Measurements from ENCODE around the gene LGR6.

The LGR6 gene

GRCh38 chr1:202229376-202229775 is 35.8 kb downstream of the LGR6 start:
- Histone ChIP-seq H4K8ac (ENCODE audit: low read depth, low read length) (no peak overlapping the region), H3K4me3 (ENCODE audit: low read depth, low read length) (no peak overlapping the region), H4K91ac (ENCODE audit: low read depth, low read length) (no peak overlapping the region), H4K12ac (ENCODE audit: low read depth, low read length) (no peak overlapping the region), H3K9ac (ENCODE audit: low read length) (no peak overlapping the region), H2BK120ac (ENCODE audit: insufficient read depth, low read length, poor library complexity) (no peak overlapping the region), H3K14ac (ENCODE audit: low read length) (no peak overlapping the region), H3K4ac (ENCODE audit: low read depth, low read length) (no peak overlapping the region), H2BK5ac (ENCODE audit: low read depth, low read length, poor library complexity) (no peak overlapping the region), H3K79me1 (ENCODE audit: low read length) (no peaks in the 10 kb centered on the region), H3K79me2 (ENCODE audit: control insufficient read depth, insufficient read depth, low read length, poor library complexity) (no peaks in the 10 kb centered on the region), H3K4me2 (ENCODE audit: low read length) (no peak overlapping the region), H2AFZ (ENCODE audit: insufficient read depth, low read length, poor library complexity) (no peak overlapping the region), H2AK5ac (ENCODE audit: low read length) (no peak overlapping the region), H3K27me3 (ENCODE audit: insufficient read depth, low read length) (no peaks in the 10 kb centered on the region), H3K4me1 (ENCODE audit: control insufficient read depth in 1 of 2, insufficient read depth in 2 of 2, low read length in 2 of 2) (peaks cover 7 to 9% of the 10 kb centered on the region in 2 experiments), H3K9me3 (ENCODE audit: insufficient read depth, low read depth, low read length) (no peaks in the 10 kb centered on the region), H3K27ac (ENCODE audit: low read depth, low read length) (no peak overlapping the region), H3K18ac (ENCODE audit: low read length) (no peak overlapping the region), H2BK12ac (ENCODE audit: low read length) (no peak overlapping the region), H3K23ac (ENCODE audit: low read length) (no peak overlapping the region), H3K36me3 (ENCODE audit: control insufficient read depth in 1 of 2, insufficient read depth in 2 of 2, low read length in 2 of 2) (no peaks in the 10 kb centered on the region)
- WGBS (ENCODE audit: extremely low coverage, insufficient coverage, insufficient read length), result no CpG with 5 or more reads among the region's 5 CpGs
- no peak for DNase-seq

- Histone ChIP-seq H3K36me3 (ENCODE audit: control insufficient read depth in 1 of 2, insufficient read depth in 2 of 2, low read length in 2 of 2) (no peaks in the 10 kb centered on the region), H3K18ac (ENCODE audit: low read length) (no peak overlapping the region), H3K27ac (ENCODE audit: low read depth, low read length) (no peak overlapping the region), H3K4me1 (ENCODE audit: control insufficient read depth in 1 of 2, insufficient read depth in 2 of 2, low read length in 2 of 2) (peaks cover 13 to 17% of the 10 kb centered on the region in 2 experiments), H3K14ac (ENCODE audit: low read length) (no peak overlapping the region), H3K79me2 (ENCODE audit: control insufficient read depth, insufficient read depth, low read length, poor library complexity) (no peaks in the 10 kb centered on the region), H3K4me3 (ENCODE audit: low read depth, low read length) (no peak overlapping the region), H2AK5ac (ENCODE audit: low read length) (no peak overlapping the region), H2BK12ac (ENCODE audit: low read length) (no peak overlapping the region), H3K79me1 (ENCODE audit: low read length) (peaks cover 3% of the 10 kb centered on the region), H2BK5ac (ENCODE audit: low read depth, low read length, poor library complexity) (no peak overlapping the region), H4K91ac (ENCODE audit: low read depth, low read length) (no peak overlapping the region), H4K8ac (ENCODE audit: low read depth, low read length) (no peak overlapping the region), H3K9me3 (ENCODE audit: insufficient read depth, low read depth, low read length) (no peaks in the 10 kb centered on the region), H3K23ac (ENCODE audit: low read length) (no peak overlapping the region), H2AFZ (ENCODE audit: insufficient read depth, low read length, poor library complexity) (no peak overlapping the region), H3K9ac (ENCODE audit: low read length) (no peak overlapping the region), H4K12ac (ENCODE audit: low read depth, low read length) (no peak overlapping the region), H3K4me2 (ENCODE audit: low read length) (no peak overlapping the region), H2BK120ac (ENCODE audit: insufficient read depth, low read length, poor library complexity) (no peak overlapping the region), H3K4ac (ENCODE audit: low read depth, low read length) (no peak overlapping the region), H3K27me3 (ENCODE audit: insufficient read depth, low read length) (no peaks in the 10 kb centered on the region)
- whole genome bisulfite sequencing (ENCODE audit: extremely low coverage, insufficient coverage, insufficient read length), result no CpG with 5 or more reads among the region's 10 CpGs
- DNase-seq, result no peak
These were observed 36.7 kb downstream of the LGR6 start for GRCh38 chr1:202230061-202230938.

GRCh38 chr1:202230939-202231645 is 37.5 kb downstream of the LGR6 start:
- H3K4ac ChIP-seq (ENCODE audit: low read depth, low read length), result no peak overlapping the region
- H4K91ac ChIP-seq (ENCODE audit: low read depth, low read length), result no peak overlapping the region
- peaks cover 20 to 22% of the 10 kb centered on the region in 2 experiments for H3K4me1 ChIP-seq (ENCODE audit: control insufficient read depth in 1 of 2, insufficient read depth in 2 of 2, low read length in 2 of 2)
- H3K4me3 ChIP-seq (ENCODE audit: low read depth, low read length), result no peak overlapping the region
- no peak overlapping the region for H2BK12ac ChIP-seq (ENCODE audit: low read length)
- no peaks in the 10 kb centered on the region for H3K27me3 ChIP-seq (ENCODE audit: insufficient read depth, low read length)
- H3K9me3 ChIP-seq (ENCODE audit: insufficient read depth, low read depth, low read length), result no peaks in the 10 kb centered on the region
- H3K79me1 ChIP-seq (ENCODE audit: low read length), result peaks cover 7% of the 10 kb centered on the region
- H2BK5ac ChIP-seq (ENCODE audit: low read depth, low read length, poor library complexity), result no peak overlapping the region
- no peak overlapping the region for H3K4me2 ChIP-seq (ENCODE audit: low read length)
- H3K27ac ChIP-seq (ENCODE audit: low read depth, low read length), result no peak overlapping the region
- H3K9ac ChIP-seq (ENCODE audit: low read length), result no peak overlapping the region
- H2BK120ac ChIP-seq (ENCODE audit: insufficient read depth, low read length, poor library complexity), result no peak overlapping the region
- no peak for DNase-seq
- H3K36me3 ChIP-seq (ENCODE audit: control insufficient read depth in 1 of 2, insufficient read depth in 2 of 2, low read length in 2 of 2), result no peaks in the 10 kb centered on the region
- H3K79me2 ChIP-seq (ENCODE audit: control insufficient read depth, insufficient read depth, low read length, poor library complexity), result no peaks in the 10 kb centered on the region
- no peak overlapping the region for H4K8ac ChIP-seq (ENCODE audit: low read depth, low read length)
- H3K23ac ChIP-seq (ENCODE audit: low read length), result no peak overlapping the region
- no peak overlapping the region for H3K14ac ChIP-seq (ENCODE audit: low read length)
- H3K18ac ChIP-seq (ENCODE audit: low read length), result no peak overlapping the region
- no CpG with 5 or more reads among the region's 8 CpGs for WGBS (ENCODE audit: extremely low coverage, insufficient coverage, insufficient read length)
- no peak overlapping the region for H2AK5ac ChIP-seq (ENCODE audit: low read length)
- no peak overlapping the region for H4K12ac ChIP-seq (ENCODE audit: low read depth, low read length)
- no peak overlapping the region for H2AFZ ChIP-seq (ENCODE audit: insufficient read depth, low read length, poor library complexity)

GRCh38 chr1:202233171-202233570 is 39.6 kb downstream of the LGR6 start:
- Histone ChIP-seq H3K27me3 (ENCODE audit: insufficient read depth, low read length) (no peaks in the 10 kb centered on the region), H3K14ac (ENCODE audit: low read length) (no peak overlapping the region), H3K79me1 (ENCODE audit: low read length) (peaks cover 17% of the 10 kb centered on the region), H3K4me1 (ENCODE audit: control insufficient read depth in 1 of 2, insufficient read depth in 2 of 2, low read length in 2 of 2) (peaks cover 30 to 36% of the 10 kb centered on the region in 2 experiments), H3K23ac (ENCODE audit: low read length) (no peak overlapping the region), H3K79me2 (ENCODE audit: control insufficient read depth, insufficient read depth, low read length, poor library complexity) (no peaks in the 10 kb centered on the region), H3K9me3 (ENCODE audit: insufficient read depth, low read depth, low read length) (no peaks in the 10 kb centered on the region), H2BK5ac (ENCODE audit: low read depth, low read length, poor library complexity) (no peak overlapping the region), H3K4ac (ENCODE audit: low read depth, low read length) (no peak overlapping the region), H2BK12ac (ENCODE audit: low read length) (no peak overlapping the region), H4K12ac (ENCODE audit: low read depth, low read length) (no peak overlapping the region), H3K18ac (ENCODE audit: low read length) (no peak overlapping the region), H4K8ac (ENCODE audit: low read depth, low read length) (no peak overlapping the region), H3K9ac (ENCODE audit: low read length) (no peak overlapping the region), H4K91ac (ENCODE audit: low read depth, low read length) (no peak overlapping the region), H3K27ac (ENCODE audit: low read depth, low read length) (no peak overlapping the region), H2AK5ac (ENCODE audit: low read length) (no peak overlapping the region), H3K36me3 (ENCODE audit: control insufficient read depth in 1 of 2, insufficient read depth in 2 of 2, low read length in 2 of 2) (no peaks in the 10 kb centered on the region), H2AFZ (ENCODE audit: insufficient read depth, low read length, poor library complexity) (no peak overlapping the region), H3K4me3 (ENCODE audit: low read depth, low read length) (no peak overlapping the region), H3K4me2 (ENCODE audit: low read length) (no peak overlapping the region), H2BK120ac (ENCODE audit: insufficient read depth, low read length, poor library complexity) (no peak overlapping the region)
- no peak for DNase-seq
- WGBS (ENCODE audit: extremely low coverage, insufficient coverage, insufficient read length), result no CpG with 5 or more reads among the region's 4 CpGs

All from trophoblast cell (in vitro differentiated cells and primary cell).